ENCODE measurements around the gene MAML3.

Gene MAML3

DNA sequence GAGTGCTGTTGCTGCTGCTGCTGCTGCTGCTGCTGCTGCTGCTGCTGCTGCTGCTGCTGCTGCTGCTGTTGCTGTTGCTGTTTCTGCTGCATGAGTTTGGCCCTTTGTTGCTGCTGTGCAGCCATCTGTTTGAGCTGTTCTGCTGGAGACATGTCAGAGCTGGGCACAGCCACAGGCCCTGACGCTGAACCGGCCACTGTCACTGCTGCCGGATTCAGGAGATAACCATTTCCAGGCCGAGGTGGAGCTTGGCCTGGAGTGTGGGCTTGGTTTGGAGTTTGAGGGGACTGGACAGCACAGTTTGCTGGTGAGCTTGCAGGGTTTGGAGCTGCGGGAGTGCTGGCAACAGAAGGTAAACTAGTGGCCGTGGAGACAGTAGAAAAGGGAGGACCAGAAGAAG, 264.1 kb downstream of the MAML3 start:
- no peak overlapping the region for H3K4me3 ChIP-seq (ENCODE audit: insufficient read depth in 1 of 2, low read depth in 1 of 2, low read length in 2 of 2)
- peak overlapping the region in 1 of 2 experiments; percentile 70 for H2BK12ac ChIP-seq (ENCODE audit: low read length in 2 of 2)
- H4K8ac ChIP-seq (ENCODE audit: low read length): peak overlapping the region; percentile 71
- peak overlapping the region in 1 of 2 experiments; percentile 14 for H3K23ac ChIP-seq (ENCODE audit: low read length in 2 of 2)
- H2BK5ac ChIP-seq (ENCODE audit: low read depth, low read length, poor library complexity, severe bottlenecking): no peak overlapping the region
- H3K79me1 ChIP-seq (replicated peaks; ENCODE audit: low read length, poor library complexity, severe bottlenecking): peaks cover 7% of the 10 kb centered on the region
- no peaks in the 10 kb centered on the region for H3K27me3 ChIP-seq (ENCODE audit: control insufficient read depth in 1 of 2, insufficient read depth in 1 of 2, low read length in 2 of 2)
- H2AK5ac ChIP-seq (ENCODE audit: low read length, severe bottlenecking): no peak overlapping the region
- peak overlapping the region; percentile 25 to 42 for H3K18ac ChIP-seq (ENCODE audit: low read depth in 1 of 2, low read length in 2 of 2)
- no peak overlapping the region for H2BK120ac ChIP-seq (ENCODE audit: low read depth, low read length)
- H2BK15ac ChIP-seq (ENCODE audit: low read depth, poor library complexity, severe bottlenecking): peak overlapping the region; percentile 44
- H3K4ac ChIP-seq (ENCODE audit: low read depth in 1 of 2, low read length in 2 of 2): peak overlapping the region in 1 of 2 experiments; percentile 54
- H3K27ac ChIP-seq (ENCODE audit: low read length, poor library complexity, severe bottlenecking): no peak overlapping the region
- peak overlapping the region; percentile 45 for H4K91ac ChIP-seq (ENCODE audit: low read length)
- no peak overlapping the region for H2AFZ ChIP-seq (ENCODE audit: low read depth, low read length)
- no peak for DNase-seq
- WGBS: 87% methylated on average over 6 of the region's 6 CpGs
- no peak overlapping the region for H3K4me2 ChIP-seq (ENCODE audit: low read length, poor library complexity, severe bottlenecking)
- H3K14ac ChIP-seq (ENCODE audit: low read length in 2 of 2): peak overlapping the region in 1 of 2 experiments; percentile 61
- H3K36me3 ChIP-seq (ENCODE audit: control insufficient read depth in 1 of 2, insufficient read depth in 2 of 2, low read depth in 1 of 2, low read length in 2 of 2): peaks cover 0 to 5% of the 10 kb centered on the region in 2 experiments
- H3K4me1 ChIP-seq (ENCODE audit: control insufficient read depth, insufficient read depth, low read depth, low read length): peaks cover 14% of the 10 kb centered on the region
- no peak overlapping the region for H3K9ac ChIP-seq (ENCODE audit: low read length)
- no peaks in the 10 kb centered on the region for H3K9me3 ChIP-seq (ENCODE audit: control insufficient read depth, low read length)

DNA sequence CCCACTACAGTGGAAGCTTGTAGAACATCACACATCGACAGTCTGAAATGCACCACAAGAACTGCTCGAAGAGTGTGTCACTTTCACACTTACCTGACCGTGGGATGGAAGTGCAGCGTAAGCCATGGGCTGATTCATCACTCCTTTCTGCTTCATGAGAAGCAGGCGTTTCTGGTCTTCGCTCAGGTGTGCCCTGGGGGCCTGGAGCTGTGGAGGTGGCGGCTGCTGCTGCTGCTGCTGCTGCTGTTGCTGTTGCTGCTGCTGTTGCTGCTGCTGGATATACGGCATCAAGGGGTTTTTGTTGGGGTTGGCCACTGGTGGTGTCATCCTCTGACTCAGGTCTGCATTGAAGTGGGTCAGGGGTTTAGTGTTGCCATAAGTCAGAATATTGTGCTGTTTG, 264.7 kb downstream of the MAML3 start:
- Histone ChIP-seq H3K9me3 (ENCODE audit: control insufficient read depth, low read length) (no peaks in the 10 kb centered on the region), H3K4me2 (ENCODE audit: low read length, poor library complexity, severe bottlenecking) (no peak overlapping the region), H2AFZ (ENCODE audit: low read depth, low read length) (no peak overlapping the region), H4K91ac (ENCODE audit: low read length) (no peak overlapping the region), H3K4ac (ENCODE audit: low read depth in 1 of 2, low read length in 2 of 2) (no peak overlapping the region), H3K23ac (ENCODE audit: low read length in 2 of 2) (no peak overlapping the region), H3K27ac (ENCODE audit: low read length, poor library complexity, severe bottlenecking) (no peak overlapping the region), H3K18ac (ENCODE audit: low read depth in 1 of 2, low read length in 2 of 2) (no peak overlapping the region), H3K36me3 (ENCODE audit: control insufficient read depth in 1 of 2, insufficient read depth in 2 of 2, low read depth in 1 of 2, low read length in 2 of 2) (peaks cover 0 to 5% of the 10 kb centered on the region in 2 experiments), H3K27me3 (ENCODE audit: control insufficient read depth in 1 of 2, insufficient read depth in 1 of 2, low read length in 2 of 2) (no peaks in the 10 kb centered on the region), H3K14ac (ENCODE audit: low read length in 2 of 2) (no peak overlapping the region), H2BK120ac (ENCODE audit: low read depth, low read length) (no peak overlapping the region), H2BK15ac (ENCODE audit: low read depth, poor library complexity, severe bottlenecking) (no peak overlapping the region), H2BK12ac (ENCODE audit: low read length in 2 of 2) (no peak overlapping the region), H2BK5ac (ENCODE audit: low read depth, low read length, poor library complexity, severe bottlenecking) (no peak overlapping the region), H2AK5ac (ENCODE audit: low read length, severe bottlenecking) (no peak overlapping the region), H3K9ac (ENCODE audit: low read length) (no peak overlapping the region), H4K8ac (ENCODE audit: low read length) (no peak overlapping the region), H3K79me1 (replicated peaks; ENCODE audit: low read length, poor library complexity, severe bottlenecking) (peaks cover 9% of the 10 kb centered on the region), H3K4me1 (ENCODE audit: control insufficient read depth, insufficient read depth, low read depth, low read length) (peaks cover 14% of the 10 kb centered on the region), H3K4me3 (ENCODE audit: insufficient read depth in 1 of 2, low read depth in 1 of 2, low read length in 2 of 2) (no peak overlapping the region)
- no peak for DNase-seq
- 84% methylated on average over 8 of the region's 8 CpGs for WGBS

DNA sequence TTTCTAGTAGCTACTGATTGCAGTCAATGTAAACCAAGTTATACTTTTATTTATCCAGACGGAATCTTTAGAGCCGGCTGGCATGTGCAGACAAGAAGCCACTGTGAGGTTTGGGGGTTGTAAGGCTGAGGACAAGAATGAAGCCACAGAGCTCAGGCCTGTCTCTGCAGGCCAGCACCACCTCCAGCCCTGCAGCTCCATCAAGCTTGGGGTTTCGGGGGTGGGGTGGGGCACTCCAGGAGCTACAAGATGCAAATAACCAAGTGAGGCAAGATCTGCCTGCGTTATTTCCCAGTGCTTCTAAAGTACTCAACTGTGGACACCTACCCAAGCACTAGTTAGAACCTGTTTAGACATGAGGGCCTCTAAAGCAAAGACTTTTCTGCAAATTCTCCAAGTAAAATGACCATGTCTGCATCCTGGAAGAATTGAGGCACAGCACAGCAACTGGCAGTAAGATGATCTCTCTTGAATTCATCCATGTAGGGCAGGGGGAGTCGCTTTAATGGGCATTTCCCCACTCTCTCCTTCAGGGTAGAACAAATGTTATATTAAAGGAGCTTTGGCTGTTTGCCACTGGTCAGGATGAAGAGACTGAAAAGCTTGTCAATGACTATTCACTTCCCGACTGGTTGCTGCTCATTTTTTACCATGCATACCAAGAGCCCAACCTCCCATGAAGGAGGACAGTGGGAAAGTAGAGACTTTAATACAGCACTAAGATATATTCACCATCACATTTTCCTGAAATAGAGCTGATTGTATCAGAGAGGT, 265.8 kb downstream of the MAML3 start:
- no peak overlapping the region for H4K91ac ChIP-seq (ENCODE audit: low read length)
- H3K14ac ChIP-seq (ENCODE audit: low read length in 2 of 2): no peak overlapping the region
- no peak overlapping the region for H3K4me3 ChIP-seq (ENCODE audit: insufficient read depth in 1 of 2, low read depth in 1 of 2, low read length in 2 of 2)
- no peak overlapping the region for H3K9ac ChIP-seq (ENCODE audit: low read length)
- H3K4me1 ChIP-seq (ENCODE audit: control insufficient read depth, insufficient read depth, low read depth, low read length): peaks cover 13% of the 10 kb centered on the region
- no peak overlapping the region for H2AFZ ChIP-seq (ENCODE audit: low read depth, low read length)
- 82% methylated on average over 4 of the region's 6 CpGs for WGBS
- H2BK5ac ChIP-seq (ENCODE audit: low read depth, low read length, poor library complexity, severe bottlenecking): no peak overlapping the region
- peaks cover 9% of the 10 kb centered on the region for H3K79me1 ChIP-seq (replicated peaks; ENCODE audit: low read length, poor library complexity, severe bottlenecking)
- no peak overlapping the region for H2BK120ac ChIP-seq (ENCODE audit: low read depth, low read length)
- no peak for DNase-seq
- no peak overlapping the region for H2AK5ac ChIP-seq (ENCODE audit: low read length, severe bottlenecking)
- H3K4ac ChIP-seq (ENCODE audit: low read depth in 1 of 2, low read length in 2 of 2): peak overlapping the region in 1 of 2 experiments; percentile 26
- no peak overlapping the region for H2BK15ac ChIP-seq (ENCODE audit: low read depth, poor library complexity, severe bottlenecking)
- no peak overlapping the region for H4K8ac ChIP-seq (ENCODE audit: low read length)
- no peaks in the 10 kb centered on the region for H3K27me3 ChIP-seq (ENCODE audit: control insufficient read depth in 1 of 2, insufficient read depth in 1 of 2, low read length in 2 of 2)
- peak overlapping the region; percentile 25 for H3K4me2 ChIP-seq (ENCODE audit: low read length, poor library complexity, severe bottlenecking)
- H3K23ac ChIP-seq (ENCODE audit: low read length in 2 of 2): no peak overlapping the region
- peak overlapping the region in 1 of 2 experiments; percentile 72 for H2BK12ac ChIP-seq (ENCODE audit: low read length in 2 of 2)
- peak overlapping the region in 1 of 2 experiments; percentile 23 for H3K18ac ChIP-seq (ENCODE audit: low read depth in 1 of 2, low read length in 2 of 2)
- no peaks in the 10 kb centered on the region for H3K9me3 ChIP-seq (ENCODE audit: control insufficient read depth, low read length)
- peaks cover 0 to 5% of the 10 kb centered on the region in 2 experiments for H3K36me3 ChIP-seq (ENCODE audit: control insufficient read depth in 1 of 2, insufficient read depth in 2 of 2, low read depth in 1 of 2, low read length in 2 of 2)
- H3K27ac ChIP-seq (ENCODE audit: low read length, poor library complexity, severe bottlenecking): peak overlapping the region; percentile 57

- no peak overlapping the region for H2AFZ ChIP-seq (ENCODE audit: low read depth, low read length)
- WGBS: 77% methylated on average over 4 of the region's 4 CpGs
- no peak overlapping the region for H4K8ac ChIP-seq (ENCODE audit: low read length)
- no peak overlapping the region for H3K23ac ChIP-seq (ENCODE audit: low read length in 2 of 2)
- peaks cover 0 to 5% of the 10 kb centered on the region in 2 experiments for H3K36me3 ChIP-seq (ENCODE audit: control insufficient read depth in 1 of 2, insufficient read depth in 2 of 2, low read depth in 1 of 2, low read length in 2 of 2)
- no peak overlapping the region for H3K18ac ChIP-seq (ENCODE audit: low read depth in 1 of 2, low read length in 2 of 2)
- peak; percentile 46 for DNase-seq
- H3K27ac ChIP-seq (ENCODE audit: low read length, poor library complexity, severe bottlenecking): peak overlapping the region; percentile 23
- no peak overlapping the region for H4K91ac ChIP-seq (ENCODE audit: low read length)
- H3K9me3 ChIP-seq (ENCODE audit: control insufficient read depth, low read length): no peaks in the 10 kb centered on the region
- no peak overlapping the region for H3K4ac ChIP-seq (ENCODE audit: low read depth in 1 of 2, low read length in 2 of 2)
- H3K4me3 ChIP-seq (ENCODE audit: insufficient read depth in 1 of 2, low read depth in 1 of 2, low read length in 2 of 2): peak overlapping the region in 1 of 2 experiments; percentile 42
- H3K9ac ChIP-seq (ENCODE audit: low read length): peak overlapping the region; percentile 78
- H3K14ac ChIP-seq (ENCODE audit: low read length in 2 of 2): no peak overlapping the region
- peaks cover 13% of the 10 kb centered on the region for H3K4me1 ChIP-seq (ENCODE audit: control insufficient read depth, insufficient read depth, low read depth, low read length)
- no peak overlapping the region for H2BK120ac ChIP-seq (ENCODE audit: low read depth, low read length)
- H3K79me1 ChIP-seq (replicated peaks; ENCODE audit: low read length, poor library complexity, severe bottlenecking): peaks cover 9% of the 10 kb centered on the region
- H2AK5ac ChIP-seq (ENCODE audit: low read length, severe bottlenecking): no peak overlapping the region
- H3K27me3 ChIP-seq (ENCODE audit: control insufficient read depth in 1 of 2, insufficient read depth in 1 of 2, low read length in 2 of 2): no peaks in the 10 kb centered on the region
- H2BK5ac ChIP-seq (ENCODE audit: low read depth, low read length, poor library complexity, severe bottlenecking): no peak overlapping the region
- H3K4me2 ChIP-seq (ENCODE audit: low read length, poor library complexity, severe bottlenecking): peak overlapping the region; percentile 40
- H2BK12ac ChIP-seq (ENCODE audit: low read length in 2 of 2): no peak overlapping the region
- H2BK15ac ChIP-seq (ENCODE audit: low read depth, poor library complexity, severe bottlenecking): no peak overlapping the region
Observed at GRCh38 chr4:139887376-139887802, 266.6 kb downstream of the MAML3 start.

Measured in mesenchymal stem cell (in vitro differentiated cells and primary cell).